ENCODE measurements around the gene GALR2.

DNA sequence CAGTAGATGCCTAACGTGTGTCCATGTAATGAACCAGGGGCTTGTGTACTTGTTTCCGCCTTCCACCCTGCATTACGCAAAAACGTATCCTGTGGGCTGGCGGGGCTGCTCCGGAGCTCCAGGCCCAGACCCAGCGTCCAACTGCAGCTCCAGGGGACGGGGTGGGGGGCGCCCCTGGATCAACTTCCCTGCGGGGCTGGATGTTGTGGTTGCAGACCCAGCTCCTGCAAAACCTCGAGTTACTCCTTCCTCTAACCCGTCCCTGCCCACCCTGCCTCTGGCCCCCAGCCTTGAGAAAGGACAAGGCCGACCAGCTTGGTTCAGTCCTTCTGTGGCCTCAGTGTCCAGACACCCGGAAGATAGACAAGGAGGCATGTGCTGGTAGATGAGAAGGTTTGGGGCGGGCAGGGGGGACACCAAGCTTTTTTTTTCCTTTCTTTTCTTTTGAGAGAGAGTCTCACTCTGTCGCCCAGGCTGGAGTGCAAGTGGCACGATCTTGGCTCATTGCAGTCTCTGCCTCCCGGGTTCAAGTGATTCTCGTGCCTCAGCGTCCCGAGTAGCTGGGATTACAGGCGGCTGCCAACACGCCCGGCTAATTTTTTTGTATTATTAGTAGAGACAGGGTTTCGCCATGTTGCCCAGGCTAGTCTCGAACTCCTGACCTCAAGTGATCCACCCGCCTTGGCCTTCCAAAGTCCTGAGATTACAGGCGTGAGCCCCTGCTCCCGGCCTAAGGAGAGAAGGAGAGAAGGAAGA is 29.7 kb downstream of the GALR2 start:
- TF ChIP-seq POLR2A (IDR thresholded peaks at IDR 0.05) = no peak
- TF ChIP-seq, protein P1, sequence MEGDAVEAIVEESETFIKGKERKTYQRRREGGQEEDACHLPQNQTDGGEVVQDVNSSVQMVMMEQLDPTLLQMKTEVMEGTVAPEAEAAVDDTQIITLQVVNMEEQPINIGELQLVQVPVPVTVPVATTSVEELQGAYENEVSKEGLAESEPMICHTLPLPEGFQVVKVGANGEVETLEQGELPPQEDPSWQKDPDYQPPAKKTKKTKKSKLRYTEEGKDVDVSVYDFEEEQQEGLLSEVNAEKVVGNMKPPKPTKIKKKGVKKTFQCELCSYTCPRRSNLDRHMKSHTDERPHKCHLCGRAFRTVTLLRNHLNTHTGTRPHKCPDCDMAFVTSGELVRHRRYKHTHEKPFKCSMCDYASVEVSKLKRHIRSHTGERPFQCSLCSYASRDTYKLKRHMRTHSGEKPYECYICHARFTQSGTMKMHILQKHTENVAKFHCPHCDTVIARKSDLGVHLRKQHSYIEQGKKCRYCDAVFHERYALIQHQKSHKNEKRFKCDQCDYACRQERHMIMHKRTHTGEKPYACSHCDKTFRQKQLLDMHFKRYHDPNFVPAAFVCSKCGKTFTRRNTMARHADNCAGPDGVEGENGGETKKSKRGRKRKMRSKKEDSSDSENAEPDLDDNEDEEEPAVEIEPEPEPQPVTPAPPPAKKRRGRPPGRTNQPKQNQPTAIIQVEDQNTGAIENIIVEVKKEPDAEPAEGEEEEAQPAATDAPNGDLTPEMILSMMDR (IDR thresholded peaks at IDR 0.05) = no peak

All from uterus (tissue), 2 donors.